Breast epithelium (tissue), 3 donors: ENCODE measurements around the gene MTHFD1.

Experiments used
- POLR2A ChIP-seq: fragments of 450-650 bp; IDR thresholded peaks from one replicate; pipeline ENCODE4 v1.6.1; 2016; ENCODE audit warnings: antibody characterized with exemption, mild to moderate bottlenecking, moderate library complexity
- POLR2AphosphoS5 ChIP-seq, 3 donors: sonication (generic); formaldehyde crosslinking; IDR thresholded peaks; one replicate each; pipeline ENCODE4 v1.6.1; 2017; ENCODE audit warnings: antibody characterized with exemption in 3 of 3
- TF ChIP-seq, protein P1 (sequence below), 3 donors: fragments of 450-650 bp; IDR thresholded peaks; one replicate each; pipeline ENCODE4 v1.5.1; 2016 to 2017; ENCODE audit warnings: antibody characterized with exemption in 3 of 3, mild to moderate bottlenecking in 3 of 3, moderate library complexity in 3 of 3

DNA sequence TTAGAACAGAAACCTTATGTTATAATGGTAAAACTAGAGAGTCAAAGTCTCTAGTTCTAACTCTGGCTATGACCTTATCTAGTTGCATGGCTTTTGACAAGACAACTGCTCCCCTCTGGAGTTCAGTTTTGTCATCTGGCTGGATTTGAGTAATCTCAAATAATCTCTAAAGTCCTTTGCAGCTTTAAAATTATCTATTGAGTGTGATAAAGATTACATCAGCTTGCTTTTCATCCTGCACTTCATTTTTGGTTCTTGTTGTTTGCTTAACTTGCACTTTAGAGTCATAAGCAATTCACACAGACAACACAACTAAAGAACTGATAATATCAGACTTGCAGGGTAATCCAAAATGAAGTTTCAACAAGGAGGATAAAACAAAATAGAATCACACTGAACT, 79.4 kb downstream of the MTHFD1 start:
- TF ChIP-seq POLR2A, result no peak
- TF ChIP-seq, protein P1, sequence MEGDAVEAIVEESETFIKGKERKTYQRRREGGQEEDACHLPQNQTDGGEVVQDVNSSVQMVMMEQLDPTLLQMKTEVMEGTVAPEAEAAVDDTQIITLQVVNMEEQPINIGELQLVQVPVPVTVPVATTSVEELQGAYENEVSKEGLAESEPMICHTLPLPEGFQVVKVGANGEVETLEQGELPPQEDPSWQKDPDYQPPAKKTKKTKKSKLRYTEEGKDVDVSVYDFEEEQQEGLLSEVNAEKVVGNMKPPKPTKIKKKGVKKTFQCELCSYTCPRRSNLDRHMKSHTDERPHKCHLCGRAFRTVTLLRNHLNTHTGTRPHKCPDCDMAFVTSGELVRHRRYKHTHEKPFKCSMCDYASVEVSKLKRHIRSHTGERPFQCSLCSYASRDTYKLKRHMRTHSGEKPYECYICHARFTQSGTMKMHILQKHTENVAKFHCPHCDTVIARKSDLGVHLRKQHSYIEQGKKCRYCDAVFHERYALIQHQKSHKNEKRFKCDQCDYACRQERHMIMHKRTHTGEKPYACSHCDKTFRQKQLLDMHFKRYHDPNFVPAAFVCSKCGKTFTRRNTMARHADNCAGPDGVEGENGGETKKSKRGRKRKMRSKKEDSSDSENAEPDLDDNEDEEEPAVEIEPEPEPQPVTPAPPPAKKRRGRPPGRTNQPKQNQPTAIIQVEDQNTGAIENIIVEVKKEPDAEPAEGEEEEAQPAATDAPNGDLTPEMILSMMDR (IDR thresholded peaks at IDR 0.05), result no peak
- no peak for TF ChIP-seq POLR2AphosphoS5 (IDR thresholded peaks at IDR 0.05)
